Neural cell (in vitro differentiated cells): ENCODE measurements around the gene KHDC1L. TPM values are rescaled to one million over a fixed set of nuclear protein-coding genes. Genes with fewer than 3 reads are reported as not detected.

ENCODE experiments used
- H2AFZ ChIP-seq: fragments of 200-600, 300-800 bp; sonication (generic), shearing (Covaris generic); 2 replicates; pipeline ENCODE4 v1.6.0; 2014; ENCODE audit warnings: low read depth, mild to moderate bottlenecking, antibody characterized with exemption, low read length, moderate library complexity
- H3F3A ChIP-seq: fragments of 200-600 bp; shearing (Covaris generic); 2 replicates; pipeline ENCODE4 v1.6.1; 2016; ENCODE audit warnings: mild to moderate bottlenecking, moderate library complexity, mixed read lengths, antibody characterized with exemption, low read length; ENCODE audit not compliant: insufficient read depth, poor library complexity, severe bottlenecking
- H3K27ac ChIP-seq: fragments of 200-600, 300-800 bp; sonication (generic), shearing (Covaris generic); 2 replicates; pipeline ENCODE4 v1.5.1; 2014; ENCODE audit warnings: mild to moderate bottlenecking, low read length, moderate library complexity
- H3K27me3 ChIP-seq: fragments of 300-800, 200-600 bp; sonication (generic), shearing (Covaris generic); 2 replicates; pipeline ENCODE4 v1.6.0; 2014; ENCODE audit warnings: mild to moderate bottlenecking, low read depth, low read length, moderate library complexity; ENCODE audit not compliant: insufficient read depth
- H3K36me3 ChIP-seq: fragments of 300-800, 200-600 bp; sonication (generic), shearing (Covaris generic); 2 replicates; pipeline ENCODE4 v1.5.1; 2014; ENCODE audit warnings: mild to moderate bottlenecking, antibody characterized with exemption, low read length, moderate library complexity; ENCODE audit not compliant: insufficient read depth
- H3K4me2 ChIP-seq: fragments of 300-800, 200-600 bp; sonication (generic), shearing (Covaris generic); 2 replicates; pipeline ENCODE4 v1.6.0; 2014; ENCODE audit warnings: mild to moderate bottlenecking, low read length
- H3K4me3 ChIP-seq: fragments of 300-800, 200-600 bp; sonication (generic), shearing (Covaris generic); 2 replicates; pipeline ENCODE4 v1.5.1; 2014; ENCODE audit warnings: mild to moderate bottlenecking, low read length, moderate library complexity
- H3K79me2 ChIP-seq: fragments of 200-600 bp; shearing (Covaris generic); replicated peaks from 2 replicates; pipeline ENCODE4 v1.6.0; 2014; ENCODE audit warnings: mild to moderate bottlenecking, low read length, moderate library complexity; ENCODE audit not compliant: insufficient read depth
- H3K9ac ChIP-seq: fragments of 300-800, 200-600 bp; sonication (generic), shearing (Covaris generic); 2 replicates; pipeline ENCODE4 v1.6.1; 2016; ENCODE audit warnings: mild to moderate bottlenecking, low read length, mixed read lengths
- H3K9me2 ChIP-seq: fragments of 200-600 bp; shearing (Covaris generic); 2 replicates; pipeline ENCODE4 v1.6.1; 2016; ENCODE audit warnings: mild to moderate bottlenecking, low read length, mixed read lengths; ENCODE audit not compliant: insufficient read depth
- H3K9me3 ChIP-seq: fragments of 200-600, 300-800 bp; sonication (generic), shearing (Covaris generic); 2 replicates; pipeline ENCODE4 v1.6.1; 2016; ENCODE audit warnings: mild to moderate bottlenecking, mixed run types, low read length, moderate library complexity, mixed read lengths
- H4K20me1 ChIP-seq: fragments of 200-600 bp; shearing (Covaris generic); 2 replicates; pipeline ENCODE4 v1.6.1; 2016; ENCODE audit warnings: mild to moderate bottlenecking, mixed run types; ENCODE audit not compliant: insufficient read depth
- CTCF ChIP-seq: fragments of 450-650 bp; IDR thresholded peaks from 2 replicates; pipeline ENCODE4 v1.5.1; 2014; ENCODE audit warnings: antibody characterized with exemption, mild to moderate bottlenecking, moderate library complexity; ENCODE audit not compliant: poor library complexity, severe bottlenecking
- EP300 ChIP-seq: fragments of 450-650 bp; conservative IDR thresholded peaks from 2 replicates; pipeline ENCODE4 v1.6.1; 2014; ENCODE audit warnings: antibody characterized with exemption, mild to moderate bottlenecking, moderate library complexity; ENCODE audit not compliant: poor library complexity, severe bottlenecking
- EZH2 ChIP-seq: fragments of 200-600, 300-800 bp; shearing (Covaris generic), sonication (generic); IDR thresholded peaks from 2 replicates; pipeline ENCODE4 v1.6.1; 2014; ENCODE audit warnings: antibody characterized with exemption, low read length, borderline replicate concordance, mild to moderate bottlenecking; ENCODE audit not compliant: insufficient read depth, poor library complexity, severe bottlenecking
- POLR2AphosphoS5 ChIP-seq: IDR thresholded peaks from 2 replicates; pipeline ENCODE4 v1.6.1; 2012
- RAD21 ChIP-seq: fragments of 450-650 bp; conservative IDR thresholded peaks from 2 replicates; pipeline ENCODE4 v1.6.1; 2014; ENCODE audit warnings: antibody characterized with exemption, mild to moderate bottlenecking, moderate library complexity
- SMC3 ChIP-seq: fragments of 450-650 bp; conservative IDR thresholded peaks from 2 replicates; pipeline ENCODE4 v1.6.1; 2014; ENCODE audit warnings: antibody characterized with exemption, mild to moderate bottlenecking, moderate library complexity; ENCODE audit not compliant: poor library complexity
- TAF1 ChIP-seq: IDR thresholded peaks from 2 replicates; pipeline ENCODE4 v1.6.1; 2012; ENCODE audit warnings: low read depth
- polyA plus RNA-seq: library from polyadenylated mRNA; depleted of rRNA; stranded (reverse); fragments of >200 nt; gene quantifications from 2 replicates; pipeline ENCODE4 v1.2.3, GENCODE V29; 2014

Gene KHDC1L
- polyA plus RNA-seq, 1 donor from 2014 or later = not detected

GRCh38 chr6:73177221-73177944 lies 47.9 kb downstream of the KHDC1L start:
- H4K20me1 ChIP-seq = no peaks in the 10 kb centered on the region
- H3K9me3 ChIP-seq = no peaks in the 10 kb centered on the region

GRCh38 chr6:73176057-73176456 lies 49.2 kb downstream of the KHDC1L start:
- Histone ChIP-seq H3F3A (no peaks in the 10 kb centered on the region), H3K27ac (no peak overlapping the region), H2AFZ (no peak overlapping the region), H3K79me2 (no peaks in the 10 kb centered on the region), H3K9me3 (no peaks in the 10 kb centered on the region), H3K9me2 (no peaks in the 10 kb centered on the region), H3K36me3 (no peaks in the 10 kb centered on the region), H4K20me1 (no peaks in the 10 kb centered on the region), H3K27me3 (no peaks in the 10 kb centered on the region), H3K9ac (no peak overlapping the region), H3K4me2 (no peak overlapping the region), H3K4me3 (no peak overlapping the region)
- TF ChIP-seq EZH2 (no peak), RAD21 (no peak), SMC3 (no peak), CTCF (no peak), EP300 (no peak), TAF1 (no peak)

More at GRCh38 chr6:73177221-73177944, 47.9 kb downstream of the KHDC1L start:
- H3K27ac ChIP-seq = no peak overlapping the region
- H3K9me2 ChIP-seq = no peaks in the 10 kb centered on the region
- no peak overlapping the region for H3K9ac ChIP-seq
- TF ChIP-seq RAD21 = no peak
- TF ChIP-seq POLR2AphosphoS5 = peak; percentile 86
- TF ChIP-seq EP300 = peak; percentile 97
- no peak overlapping the region for H3K4me2 ChIP-seq
- H3K79me2 ChIP-seq = no peaks in the 10 kb centered on the region
- no peak overlapping the region for H3K4me3 ChIP-seq
- H3K36me3 ChIP-seq = no peaks in the 10 kb centered on the region
- H3F3A ChIP-seq = no peaks in the 10 kb centered on the region
- no peak overlapping the region for H2AFZ ChIP-seq
- no peaks in the 10 kb centered on the region for H3K27me3 ChIP-seq

GRCh38 chr6:73174646-73175045 lies 50.6 kb downstream of the KHDC1L start:
- Histone ChIP-seq H3K4me2 (no peak overlapping the region), H3K27ac (no peak overlapping the region), H3K36me3 (no peaks in the 10 kb centered on the region), H3K79me2 (no peaks in the 10 kb centered on the region), H3K9ac (no peak overlapping the region), H4K20me1 (no peaks in the 10 kb centered on the region), H3F3A (no peaks in the 10 kb centered on the region), H3K27me3 (no peaks in the 10 kb centered on the region), H2AFZ (no peak overlapping the region), H3K9me3 (no peaks in the 10 kb centered on the region), H3K4me3 (no peak overlapping the region), H3K9me2 (no peaks in the 10 kb centered on the region)
- TF ChIP-seq RAD21 (no peak), EZH2 (no peak), POLR2AphosphoS5 (no peak), TAF1 (no peak), EP300 (no peak)

Other genes with a start within 250 kb of the KHDC1L start
- gene KHDC1, start 37.7 kb upstream of the KHDC1L start, polyA plus RNA-seq = 1.5 and 2.5 TPM in 2 replicates
- gene DPPA5, start 128.8 kb upstream of the KHDC1L start, polyA plus RNA-seq = not detected in 2 replicates
- gene KHDC3L, start 137.2 kb upstream of the KHDC1L start, polyA plus RNA-seq = 3.1 TPM in 1 of 2 replicates, not detected in the other
- not detected in 2 replicates for gene OOEP, start 144.4 kb upstream of the KHDC1L start, polyA plus RNA-seq
- not detected in 2 replicates for gene DDX43, start 169.3 kb upstream of the KHDC1L start, polyA plus RNA-seq
- 0.10 and 0.53 TPM in 2 replicates for gene CGAS, start 226.8 kb upstream of the KHDC1L start, polyA plus RNA-seq
- gene MTO1, start 236.2 kb upstream of the KHDC1L start, polyA plus RNA-seq = 30.6 and 34.4 TPM in 2 replicates